Spleen (tissue), 7 donors: ENCODE measurements around the gene SLC5A5.

Source experiments
- POLR2A ChIP-seq, 3 donors: fragments of 450-650 bp; IDR thresholded peaks; one replicate each; pipeline ENCODE4 v1.5.1; 2017; ENCODE audit warnings: antibody characterized with exemption in 3 of 3, mild to moderate bottlenecking in 1 of 3
- POLR2AphosphoS5 ChIP-seq, 3 donors: sonication (generic); formaldehyde crosslinking; IDR thresholded peaks; one replicate each; pipeline ENCODE4 v1.5.1; 2017; ENCODE audit warnings: antibody characterized with exemption in 3 of 3
- TF ChIP-seq, protein P1 (sequence below), 11 experiments: fragments of 200-600 bp in 7 of 11; fragments of 450-650 bp in 4 of 11; sonication (generic) in 4 of 11; IDR thresholded peaks in 8 of 11; conservative IDR thresholded peaks in 3 of 11; 1 replicate in 7 of 11; 2 replicates in 4 of 11; pipeline versions ENCODE4 v1.4.0 to v1.8.0; 2016 to 2021; ENCODE audit warnings: antibody characterized with exemption in 11 of 11, inconsistent platforms in 4 of 11, mild to moderate bottlenecking in 1 of 11
- donor health status: DM: no; HTN: no; CAD: no; lungs with moderate emphysema.
- donor health status: DM: no; HTN: no; CAD: no.
- donor health status: DM: no; HTN: no; CAD: no.

DNA sequence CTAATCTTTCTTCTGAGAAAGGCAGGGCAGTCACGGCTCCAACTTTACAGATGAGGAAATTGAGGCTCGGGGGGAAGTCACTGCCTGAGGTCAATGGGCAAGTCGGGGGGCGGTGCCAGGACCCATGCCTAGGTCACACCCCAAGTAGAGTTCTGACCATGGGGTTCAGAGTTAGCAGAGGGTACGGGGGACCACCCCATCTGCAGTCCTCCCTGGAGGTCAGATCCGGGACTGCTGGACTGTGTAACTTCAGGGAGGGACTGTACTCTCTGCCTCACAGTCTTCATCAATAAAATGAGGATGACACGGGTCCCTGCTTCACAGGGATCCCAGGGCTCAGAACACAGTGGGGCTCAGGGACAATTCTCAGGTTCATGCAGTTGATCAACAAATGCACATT is 7.7 kb downstream of the SLC5A5 start:
- TF ChIP-seq, protein P1, sequence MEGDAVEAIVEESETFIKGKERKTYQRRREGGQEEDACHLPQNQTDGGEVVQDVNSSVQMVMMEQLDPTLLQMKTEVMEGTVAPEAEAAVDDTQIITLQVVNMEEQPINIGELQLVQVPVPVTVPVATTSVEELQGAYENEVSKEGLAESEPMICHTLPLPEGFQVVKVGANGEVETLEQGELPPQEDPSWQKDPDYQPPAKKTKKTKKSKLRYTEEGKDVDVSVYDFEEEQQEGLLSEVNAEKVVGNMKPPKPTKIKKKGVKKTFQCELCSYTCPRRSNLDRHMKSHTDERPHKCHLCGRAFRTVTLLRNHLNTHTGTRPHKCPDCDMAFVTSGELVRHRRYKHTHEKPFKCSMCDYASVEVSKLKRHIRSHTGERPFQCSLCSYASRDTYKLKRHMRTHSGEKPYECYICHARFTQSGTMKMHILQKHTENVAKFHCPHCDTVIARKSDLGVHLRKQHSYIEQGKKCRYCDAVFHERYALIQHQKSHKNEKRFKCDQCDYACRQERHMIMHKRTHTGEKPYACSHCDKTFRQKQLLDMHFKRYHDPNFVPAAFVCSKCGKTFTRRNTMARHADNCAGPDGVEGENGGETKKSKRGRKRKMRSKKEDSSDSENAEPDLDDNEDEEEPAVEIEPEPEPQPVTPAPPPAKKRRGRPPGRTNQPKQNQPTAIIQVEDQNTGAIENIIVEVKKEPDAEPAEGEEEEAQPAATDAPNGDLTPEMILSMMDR (IDR thresholded peaks at IDR 0.05 in 8 of 11, conservative IDR thresholded peaks at IDR 0.05 in 3 of 11) = no peak
- TF ChIP-seq POLR2AphosphoS5 (IDR thresholded peaks at IDR 0.05) (no peak), POLR2A (IDR thresholded peaks at IDR 0.05) (no peak)
